Measurements from ENCODE around the gene NLRP1.
A peak's percentile ranks its signal among the peaks of the same experiment; 100 is the strongest.

Gene NLRP1

GRCh38 chr17:5557485-5557884, 26.8 kb downstream of the NLRP1 start:
- DNase-seq (ENCODE audit: low spot score): no peak

- no peak for DNase-seq (ENCODE audit: low spot score)
These were observed 29.1 kb downstream of the NLRP1 start for GRCh38 chr17:5555254-5555653.

DNA sequence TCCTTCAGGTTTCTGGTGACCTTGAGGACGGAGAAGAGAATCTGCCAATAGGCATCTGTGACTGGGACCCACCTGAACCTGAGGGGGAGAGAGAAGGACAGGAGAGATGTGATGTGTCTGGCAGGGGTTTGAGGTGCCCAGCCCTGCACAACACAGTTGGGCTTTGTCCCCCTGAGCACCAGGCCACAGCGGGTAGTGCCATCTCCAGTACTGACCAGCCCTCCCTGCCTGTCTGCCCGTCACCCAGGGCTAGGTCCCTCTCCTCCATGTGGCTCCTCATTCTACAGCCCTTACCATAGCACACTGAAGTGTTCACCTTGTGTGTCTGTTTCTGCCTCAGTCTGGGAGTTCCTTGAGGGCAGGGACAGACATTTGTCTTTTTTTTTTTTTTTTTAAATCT, 30.8 kb downstream of the NLRP1 start:
- DNase-seq (ENCODE audit: low spot score): no peak

- DNase-seq (ENCODE audit: low spot score): no peak
These were observed 31.5 kb downstream of the NLRP1 start for GRCh38 chr17:5552841-5553240.

GRCh38 chr17:5545051-5545987, 39.0 kb downstream of the NLRP1 start:
- no peak for DNase-seq (ENCODE audit: low spot score)

DNA sequence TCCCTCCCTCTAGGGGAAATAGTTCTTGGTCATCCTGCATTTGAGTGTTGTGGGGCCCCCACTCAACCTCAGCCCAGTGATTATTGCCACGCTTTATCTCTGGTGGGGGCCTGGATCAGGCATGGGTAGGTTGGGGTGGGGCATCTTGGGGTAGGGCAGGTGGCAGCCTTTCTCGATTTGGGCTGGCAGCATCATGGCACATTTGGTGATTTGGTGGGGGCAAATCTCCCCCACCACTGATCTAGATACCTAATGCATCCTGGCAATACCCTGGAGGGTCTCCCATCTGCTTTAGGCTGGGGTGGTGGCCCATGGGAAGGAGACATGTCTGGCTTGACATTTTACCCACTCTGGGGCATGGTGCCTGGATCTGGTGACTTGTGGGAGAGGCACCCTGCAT, 40.2 kb downstream of the NLRP1 start:
- no peak for DNase-seq (ENCODE audit: low spot score)

GRCh38 chr17:5541610-5542202, 42.6 kb downstream of the NLRP1 start:
- DNase-seq (ENCODE audit: low spot score): no peak

GRCh38 chr17:5540321-5540720, 44.0 kb downstream of the NLRP1 start:
- no peak for DNase-seq (ENCODE audit: low spot score)

- no peak for DNase-seq (ENCODE audit: low spot score)
These were observed 45.0 kb downstream of the NLRP1 start for GRCh38 chr17:5539286-5539685.

GRCh38 chr17:5536866-5537650, 47.3 kb downstream of the NLRP1 start:
- no peak for DNase-seq (ENCODE audit: low spot score)

- no peak for DNase-seq (ENCODE audit: low spot score)
These were observed 48.9 kb downstream of the NLRP1 start for GRCh38 chr17:5535436-5535835.

DNA sequence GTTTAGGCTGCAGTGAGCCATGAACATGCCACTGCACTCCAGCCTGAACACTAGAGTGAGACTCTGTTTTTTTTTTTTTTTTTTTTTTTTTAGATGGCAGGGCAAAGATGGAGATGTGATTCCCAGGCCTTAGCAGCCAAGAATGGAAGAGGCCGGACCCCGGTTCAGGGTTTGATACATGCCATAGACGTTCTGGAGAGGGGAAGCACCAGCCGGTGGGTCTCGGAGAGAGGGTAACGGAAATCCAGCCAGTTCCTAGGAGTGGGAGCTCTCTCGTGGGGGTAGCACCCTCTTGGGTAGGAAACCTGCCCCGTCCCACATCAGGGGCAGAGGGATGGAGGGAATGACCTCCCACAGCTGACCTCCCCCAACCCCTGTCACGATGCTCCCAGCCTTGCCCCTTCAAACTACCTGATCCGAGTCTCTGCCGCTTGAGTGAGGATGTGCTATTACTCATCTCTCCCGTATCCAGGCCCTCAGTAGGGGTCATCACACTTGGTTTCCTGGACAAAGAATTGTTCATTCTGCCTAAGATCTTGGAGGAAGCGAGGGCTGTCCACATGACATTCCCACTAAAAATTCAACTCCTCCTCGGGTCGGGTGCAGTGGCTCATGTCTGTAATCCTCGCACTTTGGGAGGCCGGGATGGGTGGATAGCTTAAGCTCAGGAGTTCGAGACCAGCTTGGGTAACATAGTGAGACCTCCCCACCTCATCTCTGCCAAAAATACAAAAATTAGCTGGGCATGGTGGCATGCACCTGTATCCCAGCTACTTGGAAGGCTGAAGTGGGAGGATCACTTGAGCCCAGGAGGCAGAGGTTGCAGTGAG, 50.6 kb downstream of the NLRP1 start:
- DNase-seq (ENCODE audit: low spot score): no peak

DNA sequence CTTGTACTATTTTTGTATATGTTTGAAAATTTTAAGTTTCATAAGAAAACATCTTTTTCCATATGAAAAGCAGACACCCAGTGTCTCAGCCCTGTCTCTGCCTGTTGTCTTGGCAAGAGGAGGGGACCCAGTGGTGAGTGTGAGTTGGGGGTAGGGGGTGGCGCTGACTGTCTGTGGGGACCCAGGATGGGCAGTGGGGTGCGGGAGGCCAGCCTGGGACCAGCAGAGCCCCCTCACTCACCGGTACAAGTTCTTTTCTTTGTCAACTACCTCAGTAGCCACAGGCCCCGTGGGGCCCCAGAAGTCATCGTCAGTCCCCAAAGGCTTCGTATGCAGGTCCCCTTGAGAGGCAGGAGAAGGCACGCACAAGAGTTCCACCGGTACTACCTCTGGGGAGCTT, 51.7 kb downstream of the NLRP1 start:
- DNase-seq (ENCODE audit: low spot score): no peak

DNA sequence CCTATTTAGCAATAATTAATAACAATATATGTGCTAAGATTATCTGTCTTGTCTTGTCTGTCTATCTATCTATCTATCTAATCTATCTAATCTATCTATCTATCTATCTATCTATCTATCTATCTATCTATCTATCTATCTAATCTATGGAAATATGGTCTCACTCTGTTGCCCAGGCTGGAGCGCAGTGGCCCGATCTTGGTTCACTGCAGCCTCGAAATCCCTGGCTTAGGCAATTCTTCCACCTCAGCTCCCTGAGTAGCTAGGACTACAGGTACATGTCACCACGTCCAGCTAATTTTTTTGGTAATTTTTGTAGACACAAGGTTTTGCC, 53.3 kb downstream of the NLRP1 start:
- no peak for DNase-seq (ENCODE audit: low spot score)

- DNase-seq (ENCODE audit: low spot score): no peak
These were observed 53.8 kb downstream of the NLRP1 start for GRCh38 chr17:5530265-5531084.

DNA sequence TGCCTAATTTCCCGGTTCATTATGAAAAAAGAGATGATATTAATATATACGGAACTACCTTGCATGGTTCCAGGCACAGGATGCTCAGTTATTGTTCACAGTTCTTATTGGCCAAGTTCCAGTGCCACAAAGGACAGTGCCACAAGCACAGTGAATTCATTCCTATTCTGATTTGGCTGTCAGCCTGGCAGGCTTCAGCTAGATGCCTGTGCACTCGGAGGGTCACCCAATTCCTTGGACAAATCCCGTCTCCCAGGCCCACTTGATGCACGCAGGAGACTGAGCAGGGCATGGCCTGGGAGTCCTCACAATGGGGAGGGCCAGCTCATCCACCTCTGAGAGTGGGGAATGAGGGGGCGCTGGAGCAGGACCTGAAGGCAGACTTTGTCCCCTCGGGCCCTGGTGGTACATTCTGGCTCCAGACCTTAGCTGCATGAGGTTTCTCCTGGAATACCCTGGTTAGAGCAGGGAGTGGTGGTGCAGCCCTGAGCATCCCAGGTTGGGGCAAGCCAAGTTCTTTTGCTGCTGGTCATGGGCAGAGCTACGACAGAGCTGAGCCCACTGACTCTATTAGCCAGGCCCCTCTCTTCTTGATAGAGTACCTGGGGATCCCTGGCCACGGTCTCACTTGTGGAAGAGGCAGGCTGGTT, 56.6 kb downstream of the NLRP1 start:
- no peak for DNase-seq (ENCODE audit: low spot score)

DNA sequence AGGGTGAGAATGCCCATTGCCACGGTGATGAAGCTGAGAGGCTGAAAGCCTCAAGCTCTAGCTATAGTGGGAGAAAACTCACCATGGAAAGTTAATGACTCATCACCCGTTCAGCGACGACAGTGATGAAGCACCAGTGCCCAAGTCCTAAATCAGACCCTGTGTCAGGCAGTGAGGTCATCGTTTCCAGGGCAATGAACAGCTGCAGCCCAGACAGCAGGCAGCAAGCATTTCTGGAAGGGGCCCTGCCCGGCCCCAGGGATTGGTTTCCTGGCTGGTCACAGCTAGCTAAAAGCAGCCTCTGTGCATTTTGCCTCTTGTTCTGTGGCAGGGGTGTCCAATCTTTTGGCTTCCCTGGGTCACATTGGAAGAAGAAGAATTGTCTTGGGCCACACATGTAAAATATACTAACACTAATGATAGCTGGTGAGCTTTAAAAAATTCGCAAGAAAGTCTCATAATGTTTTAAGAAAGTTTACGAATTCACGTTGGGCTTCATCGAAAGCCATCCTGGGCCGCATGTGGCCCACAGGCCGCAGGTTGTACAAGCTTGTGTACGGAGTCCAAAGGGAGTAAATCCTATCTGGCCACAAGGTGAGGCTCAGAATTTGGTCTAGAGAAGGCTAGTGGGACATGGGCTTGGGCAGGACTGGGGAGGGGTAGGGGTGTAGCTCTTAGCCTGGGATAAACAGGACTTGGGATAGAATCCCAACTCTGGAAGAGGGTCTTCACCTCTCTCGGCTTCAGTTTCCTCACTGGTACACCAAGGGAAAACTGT, 57.3 kb downstream of the NLRP1 start:
- peak; percentile 16 for DNase-seq (ENCODE audit: low spot score)

- no peak for DNase-seq (ENCODE audit: low spot score)
These were observed 61.1 kb downstream of the NLRP1 start for GRCh38 chr17:5523249-5523648.

GRCh38 chr17:5522476-5522875, 61.8 kb downstream of the NLRP1 start:
- no peak for DNase-seq (ENCODE audit: low spot score)

All from LoVo (cell line).